ENCODE results near the gene MTPN.

Gene MTPN

DNA sequence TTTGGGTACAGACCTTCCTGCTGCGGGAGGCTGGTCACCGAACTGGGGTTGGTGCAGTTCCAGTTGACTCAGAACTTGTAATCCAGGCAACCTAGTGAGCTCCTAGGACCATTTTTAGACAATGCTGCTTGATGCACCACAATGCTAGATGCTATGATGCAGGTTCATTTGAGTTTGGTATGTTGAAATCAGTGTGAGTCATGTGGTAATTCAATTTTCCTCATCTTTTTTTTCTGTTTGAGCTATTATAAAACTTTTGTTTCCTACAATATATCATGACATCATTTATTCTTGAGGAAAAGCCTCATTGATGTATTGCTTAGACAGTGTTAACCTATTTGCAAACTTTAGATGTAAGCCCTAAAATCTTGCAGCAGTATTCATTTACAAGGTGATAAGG lies 40.9 kb upstream of the MTPN start:
- no peak overlapping the region for H3K4me2 ChIP-seq (ENCODE audit: low read length)
- H2AFZ ChIP-seq (ENCODE audit: low read depth, low read length) = no peak overlapping the region
- peaks cover 7% of the 10 kb centered on the region; the same call in 1 of the 2 replicates for H3K4me1 ChIP-seq (ENCODE audit: low read length)
- H3K27me3 ChIP-seq (ENCODE audit: low read depth, low read length) = peaks cover 73% of the 10 kb centered on the region
- H3K36me3 ChIP-seq (replicated peaks; ENCODE audit: low read depth, low read length) = no peaks in the 10 kb centered on the region
- H3K79me2 ChIP-seq (ENCODE audit: low read length) = no peaks in the 10 kb centered on the region
- no peak overlapping the region for H3K9ac ChIP-seq (ENCODE audit: low read length)
- H3K9me3 ChIP-seq (ENCODE audit: insufficient read depth, low read length) = no peaks in the 10 kb centered on the region
- no peaks in the 10 kb centered on the region for H4K20me1 ChIP-seq (ENCODE audit: insufficient read depth, low read length)
- H3K27ac ChIP-seq (ENCODE audit: low read length) = no peak overlapping the region
- TF ChIP-seq, protein P1, sequence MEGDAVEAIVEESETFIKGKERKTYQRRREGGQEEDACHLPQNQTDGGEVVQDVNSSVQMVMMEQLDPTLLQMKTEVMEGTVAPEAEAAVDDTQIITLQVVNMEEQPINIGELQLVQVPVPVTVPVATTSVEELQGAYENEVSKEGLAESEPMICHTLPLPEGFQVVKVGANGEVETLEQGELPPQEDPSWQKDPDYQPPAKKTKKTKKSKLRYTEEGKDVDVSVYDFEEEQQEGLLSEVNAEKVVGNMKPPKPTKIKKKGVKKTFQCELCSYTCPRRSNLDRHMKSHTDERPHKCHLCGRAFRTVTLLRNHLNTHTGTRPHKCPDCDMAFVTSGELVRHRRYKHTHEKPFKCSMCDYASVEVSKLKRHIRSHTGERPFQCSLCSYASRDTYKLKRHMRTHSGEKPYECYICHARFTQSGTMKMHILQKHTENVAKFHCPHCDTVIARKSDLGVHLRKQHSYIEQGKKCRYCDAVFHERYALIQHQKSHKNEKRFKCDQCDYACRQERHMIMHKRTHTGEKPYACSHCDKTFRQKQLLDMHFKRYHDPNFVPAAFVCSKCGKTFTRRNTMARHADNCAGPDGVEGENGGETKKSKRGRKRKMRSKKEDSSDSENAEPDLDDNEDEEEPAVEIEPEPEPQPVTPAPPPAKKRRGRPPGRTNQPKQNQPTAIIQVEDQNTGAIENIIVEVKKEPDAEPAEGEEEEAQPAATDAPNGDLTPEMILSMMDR (IDR thresholded peaks at IDR 0.05; ENCODE audit: low read depth, low read length) = no peak
- TF ChIP-seq EZH2phosphoT487 (IDR thresholded peaks at IDR 0.05; ENCODE audit: low read depth) = no peak
- H3K4me3 ChIP-seq (ENCODE audit: low read length) = no peak overlapping the region

DNA sequence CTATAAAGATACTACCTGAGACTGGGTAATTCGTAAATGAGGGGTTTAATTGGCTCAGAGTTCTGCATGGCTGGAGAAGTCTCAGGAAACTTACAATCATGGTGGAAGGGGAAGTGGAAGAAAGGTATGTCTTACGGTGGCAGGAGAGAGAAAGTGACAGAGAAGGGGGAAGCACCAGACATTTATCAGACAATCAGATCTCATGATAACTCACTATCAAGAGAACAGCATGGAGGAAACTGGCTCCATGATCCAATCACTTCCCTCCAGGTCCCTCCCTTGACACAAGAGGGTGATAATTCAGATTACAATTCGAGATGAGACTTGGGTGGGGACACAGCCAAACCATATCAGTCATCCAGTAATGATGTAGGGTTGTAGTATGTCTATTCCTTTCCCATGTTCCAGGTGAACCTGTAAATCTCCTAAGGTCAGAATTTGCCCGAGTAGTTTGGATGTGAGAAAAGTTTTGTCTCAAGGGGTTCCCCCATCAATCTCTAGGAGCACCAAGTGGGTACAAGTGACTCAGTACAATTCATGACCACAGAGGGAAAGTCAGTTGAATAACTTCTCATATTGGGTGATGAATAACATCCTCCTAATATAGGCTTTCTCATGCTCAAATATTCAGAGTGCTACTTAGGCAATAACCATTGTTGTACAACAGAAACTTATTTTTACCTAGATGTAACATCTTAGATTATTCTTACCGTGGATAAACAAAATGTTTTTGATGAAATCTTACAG lies 39.7 kb upstream of the MTPN start:
- H3K4me3 ChIP-seq (ENCODE audit: low read length) = no peak overlapping the region
- H3K79me2 ChIP-seq (ENCODE audit: low read length) = no peaks in the 10 kb centered on the region
- H4K20me1 ChIP-seq (ENCODE audit: insufficient read depth, low read length) = no peaks in the 10 kb centered on the region
- no peak for TF ChIP-seq EZH2phosphoT487 (IDR thresholded peaks at IDR 0.05; ENCODE audit: low read depth)
- TF ChIP-seq, protein P1 (IDR thresholded peaks at IDR 0.05; ENCODE audit: low read depth, low read length) = no peak
- peaks cover 63% of the 10 kb centered on the region for H3K27me3 ChIP-seq (ENCODE audit: low read depth, low read length)
- H3K27ac ChIP-seq (ENCODE audit: low read length) = no peak overlapping the region
- no peak overlapping the region for H2AFZ ChIP-seq (ENCODE audit: low read depth, low read length)
- H3K36me3 ChIP-seq (replicated peaks; ENCODE audit: low read depth, low read length) = no peaks in the 10 kb centered on the region
- H3K9ac ChIP-seq (ENCODE audit: low read length) = no peak overlapping the region
- H3K4me1 ChIP-seq (ENCODE audit: low read length) = peaks cover 7% of the 10 kb centered on the region; the same call in 1 of the 2 replicates
- H3K4me2 ChIP-seq (ENCODE audit: low read length) = no peak overlapping the region
- H3K9me3 ChIP-seq (ENCODE audit: insufficient read depth, low read length) = no peaks in the 10 kb centered on the region

DNA sequence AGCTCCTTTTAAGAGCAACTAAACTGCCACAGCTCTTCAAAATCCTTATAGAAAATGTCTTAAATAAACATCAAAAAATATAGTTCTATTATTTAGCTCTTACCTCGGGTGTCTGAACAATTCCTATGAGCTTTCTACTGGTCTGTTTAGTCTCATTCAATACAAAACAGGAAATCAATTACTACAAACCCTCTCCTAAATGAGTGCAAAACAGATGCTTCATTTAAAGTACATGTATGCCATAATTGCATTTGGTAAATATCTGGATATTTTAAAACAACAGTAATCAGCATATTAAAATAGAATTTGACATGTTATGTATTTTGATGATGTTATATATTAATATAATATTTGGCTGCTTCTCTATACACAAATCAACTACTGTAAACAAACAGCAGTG lies 38.5 kb upstream of the MTPN start:
- no peak overlapping the region for H3K27ac ChIP-seq (ENCODE audit: low read length)
- no peaks in the 10 kb centered on the region for H3K9me3 ChIP-seq (ENCODE audit: insufficient read depth, low read length)
- peaks cover 58% of the 10 kb centered on the region for H3K27me3 ChIP-seq (ENCODE audit: low read depth, low read length)
- H3K36me3 ChIP-seq (replicated peaks; ENCODE audit: low read depth, low read length) = no peaks in the 10 kb centered on the region
- no peaks in the 10 kb centered on the region for H3K79me2 ChIP-seq (ENCODE audit: low read length)
- no peak for TF ChIP-seq EZH2phosphoT487 (IDR thresholded peaks at IDR 0.05; ENCODE audit: low read depth)
- TF ChIP-seq, protein P1 (IDR thresholded peaks at IDR 0.05; ENCODE audit: low read depth, low read length) = no peak
- peaks cover 7% of the 10 kb centered on the region; the same call in 1 of the 2 replicates for H3K4me1 ChIP-seq (ENCODE audit: low read length)
- H4K20me1 ChIP-seq (ENCODE audit: insufficient read depth, low read length) = no peaks in the 10 kb centered on the region
- H2AFZ ChIP-seq (ENCODE audit: low read depth, low read length) = no peak overlapping the region
- H3K9ac ChIP-seq (ENCODE audit: low read length) = no peak overlapping the region
- H3K4me2 ChIP-seq (ENCODE audit: low read length) = no peak overlapping the region
- H3K4me3 ChIP-seq (ENCODE audit: low read length) = no peak overlapping the region

DNA sequence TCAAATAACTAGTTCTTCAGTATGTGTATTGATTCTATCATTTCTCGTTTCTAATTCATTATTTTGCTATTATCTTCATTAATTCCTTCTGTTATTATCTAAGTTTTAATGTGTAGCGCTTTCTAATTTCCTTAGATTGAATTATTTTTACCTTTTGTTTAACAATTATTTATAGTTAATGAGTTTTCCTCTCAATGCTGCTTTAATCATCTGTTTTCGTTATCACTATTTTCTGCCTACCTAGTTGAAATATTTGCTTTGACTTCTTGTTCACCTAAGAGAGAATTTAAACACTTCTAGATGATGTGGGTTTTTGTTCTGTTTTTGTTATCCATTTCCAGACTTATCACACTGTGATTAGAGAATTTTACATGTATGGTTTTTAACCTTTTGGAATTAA lies 37.5 kb upstream of the MTPN start:
- H3K4me2 ChIP-seq (ENCODE audit: low read length) = no peak overlapping the region

More for the DNA sequence above, 37.5 kb upstream of the MTPN start:
- H3K27me3 ChIP-seq (ENCODE audit: low read depth, low read length) = peaks cover 51% of the 10 kb centered on the region
- no peaks in the 10 kb centered on the region for H3K79me2 ChIP-seq (ENCODE audit: low read length)
- no peaks in the 10 kb centered on the region for H3K9me3 ChIP-seq (ENCODE audit: insufficient read depth, low read length)
- TF ChIP-seq, protein P1 (IDR thresholded peaks at IDR 0.05; ENCODE audit: low read depth, low read length) = no peak
- no peaks in the 10 kb centered on the region for H4K20me1 ChIP-seq (ENCODE audit: insufficient read depth, low read length)
- no peak overlapping the region for H3K4me3 ChIP-seq (ENCODE audit: low read length)
- H3K27ac ChIP-seq (ENCODE audit: low read length) = no peak overlapping the region
- H2AFZ ChIP-seq (ENCODE audit: low read depth, low read length) = no peak overlapping the region
- no peaks in the 10 kb centered on the region for H3K36me3 ChIP-seq (replicated peaks; ENCODE audit: low read depth, low read length)
- H3K4me1 ChIP-seq (ENCODE audit: low read length) = peaks cover 7% of the 10 kb centered on the region; the same call in 1 of the 2 replicates
- no peak overlapping the region for H3K9ac ChIP-seq (ENCODE audit: low read length)

All from OCI-LY3 (cell line).